ENCODE data around the gene COL1A2.

COL1A2 gene

GRCh38 chr7:94403546-94403945, 8.9 kb downstream of the COL1A2 start:
- H3K27me3 ChIP-seq (ENCODE audit: insufficient read depth, low read length) = no peaks in the 10 kb centered on the region
- H3K4me3 ChIP-seq (ENCODE audit: low read length) = no peak overlapping the region
- H2AFZ ChIP-seq (ENCODE audit: low read depth, low read length) = no peak overlapping the region
- H3K4me1 ChIP-seq (ENCODE audit: insufficient read depth, low read length) = no peaks in the 10 kb centered on the region
- H3K9me3 ChIP-seq (ENCODE audit: low read length) = no peaks in the 10 kb centered on the region
- H3K36me3 ChIP-seq (ENCODE audit: insufficient read depth, low read length) = no peaks in the 10 kb centered on the region

GRCh38 chr7:94405506-94405905, 10.8 kb downstream of the COL1A2 start:
- H2AFZ ChIP-seq (ENCODE audit: low read depth, low read length) = no peak overlapping the region
- H3K27me3 ChIP-seq (ENCODE audit: insufficient read depth, low read length) = no peaks in the 10 kb centered on the region
- no peak overlapping the region for H3K4me3 ChIP-seq (ENCODE audit: low read length)
- no peaks in the 10 kb centered on the region for H3K4me1 ChIP-seq (ENCODE audit: insufficient read depth, low read length)
- no peaks in the 10 kb centered on the region for H3K9me3 ChIP-seq (ENCODE audit: low read length)
- H3K36me3 ChIP-seq (ENCODE audit: insufficient read depth, low read length) = no peaks in the 10 kb centered on the region

GRCh38 chr7:94406696-94407095, 12.0 kb downstream of the COL1A2 start:
- Histone ChIP-seq H3K9me3 (ENCODE audit: low read length) (no peaks in the 10 kb centered on the region), H2AFZ (ENCODE audit: low read depth, low read length) (no peak overlapping the region), H3K4me1 (ENCODE audit: insufficient read depth, low read length) (no peaks in the 10 kb centered on the region), H3K36me3 (ENCODE audit: insufficient read depth, low read length) (no peaks in the 10 kb centered on the region), H3K4me3 (ENCODE audit: low read length) (no peak overlapping the region), H3K27me3 (ENCODE audit: insufficient read depth, low read length) (no peaks in the 10 kb centered on the region)

- Histone ChIP-seq H3K4me1 (ENCODE audit: insufficient read depth, low read length) (no peaks in the 10 kb centered on the region), H3K4me3 (ENCODE audit: low read length) (no peak overlapping the region), H3K9me3 (ENCODE audit: low read length) (no peaks in the 10 kb centered on the region), H2AFZ (ENCODE audit: low read depth, low read length) (no peak overlapping the region), H3K36me3 (ENCODE audit: insufficient read depth, low read length) (no peaks in the 10 kb centered on the region), H3K27me3 (ENCODE audit: insufficient read depth, low read length) (no peaks in the 10 kb centered on the region)
Observed at GRCh38 chr7:94409200-94409948, 14.7 kb downstream of the COL1A2 start.

- Histone ChIP-seq H3K36me3 (ENCODE audit: insufficient read depth, low read length) (no peaks in the 10 kb centered on the region), H3K4me1 (ENCODE audit: insufficient read depth, low read length) (peaks cover 4% of the 10 kb centered on the region), H3K9me3 (ENCODE audit: low read length) (no peaks in the 10 kb centered on the region), H3K4me3 (ENCODE audit: low read length) (no peak overlapping the region), H3K27me3 (ENCODE audit: insufficient read depth, low read length) (no peaks in the 10 kb centered on the region), H2AFZ (ENCODE audit: low read depth, low read length) (no peak overlapping the region)
Observed at GRCh38 chr7:94410413-94411187, 15.9 kb downstream of the COL1A2 start.

GRCh38 chr7:94411188-94411466, 16.4 kb downstream of the COL1A2 start:
- Histone ChIP-seq H3K4me1 (ENCODE audit: insufficient read depth, low read length) (peaks cover 4% of the 10 kb centered on the region), H2AFZ (ENCODE audit: low read depth, low read length) (no peak overlapping the region), H3K36me3 (ENCODE audit: insufficient read depth, low read length) (no peaks in the 10 kb centered on the region), H3K27me3 (ENCODE audit: insufficient read depth, low read length) (no peaks in the 10 kb centered on the region), H3K9me3 (ENCODE audit: low read length) (no peaks in the 10 kb centered on the region), H3K4me3 (ENCODE audit: low read length) (no peak overlapping the region)

GRCh38 chr7:94412762-94413322, 18.1 kb downstream of the COL1A2 start:
- H3K27me3 ChIP-seq (ENCODE audit: insufficient read depth, low read length) = no peaks in the 10 kb centered on the region
- no peaks in the 10 kb centered on the region for H3K36me3 ChIP-seq (ENCODE audit: insufficient read depth, low read length)
- no peak overlapping the region for H3K4me3 ChIP-seq (ENCODE audit: low read length)
- H2AFZ ChIP-seq (ENCODE audit: low read depth, low read length) = no peak overlapping the region
- peaks cover 6% of the 10 kb centered on the region for H3K4me1 ChIP-seq (ENCODE audit: insufficient read depth, low read length)
- no peaks in the 10 kb centered on the region for H3K9me3 ChIP-seq (ENCODE audit: low read length)

GRCh38 chr7:94414481-94414880, 19.8 kb downstream of the COL1A2 start:
- H3K36me3 ChIP-seq (ENCODE audit: insufficient read depth, low read length) = no peaks in the 10 kb centered on the region
- peaks cover 11% of the 10 kb centered on the region for H3K4me1 ChIP-seq (ENCODE audit: insufficient read depth, low read length)
- no peak overlapping the region for H2AFZ ChIP-seq (ENCODE audit: low read depth, low read length)
- H3K4me3 ChIP-seq (ENCODE audit: low read length) = no peak overlapping the region
- H3K9me3 ChIP-seq (ENCODE audit: low read length) = no peaks in the 10 kb centered on the region
- no peaks in the 10 kb centered on the region for H3K27me3 ChIP-seq (ENCODE audit: insufficient read depth, low read length)

GRCh38 chr7:94414980-94415379, 20.3 kb downstream of the COL1A2 start:
- Histone ChIP-seq H2AFZ (ENCODE audit: low read depth, low read length) (no peak overlapping the region), H3K9me3 (ENCODE audit: low read length) (no peaks in the 10 kb centered on the region), H3K27me3 (ENCODE audit: insufficient read depth, low read length) (no peaks in the 10 kb centered on the region), H3K4me1 (ENCODE audit: insufficient read depth, low read length) (peaks cover 11% of the 10 kb centered on the region), H3K36me3 (ENCODE audit: insufficient read depth, low read length) (no peaks in the 10 kb centered on the region), H3K4me3 (ENCODE audit: low read length) (no peak overlapping the region)

- Histone ChIP-seq H3K4me3 (ENCODE audit: low read length) (no peak overlapping the region), H3K9me3 (ENCODE audit: low read length) (no peaks in the 10 kb centered on the region), H3K36me3 (ENCODE audit: insufficient read depth, low read length) (no peaks in the 10 kb centered on the region), H3K27me3 (ENCODE audit: insufficient read depth, low read length) (no peaks in the 10 kb centered on the region), H2AFZ (ENCODE audit: low read depth, low read length) (no peak overlapping the region), H3K4me1 (ENCODE audit: insufficient read depth, low read length) (peaks cover 11% of the 10 kb centered on the region)
Observed at GRCh38 chr7:94417306-94417705, 22.6 kb downstream of the COL1A2 start.

GRCh38 chr7:94417901-94418300, 23.2 kb downstream of the COL1A2 start:
- no peaks in the 10 kb centered on the region for H3K27me3 ChIP-seq (ENCODE audit: insufficient read depth, low read length)
- no peaks in the 10 kb centered on the region for H3K9me3 ChIP-seq (ENCODE audit: low read length)
- H3K4me3 ChIP-seq (ENCODE audit: low read length) = no peak overlapping the region
- H3K4me1 ChIP-seq (ENCODE audit: insufficient read depth, low read length) = peaks cover 11% of the 10 kb centered on the region
- H2AFZ ChIP-seq (ENCODE audit: low read depth, low read length) = no peak overlapping the region
- H3K36me3 ChIP-seq (ENCODE audit: insufficient read depth, low read length) = no peaks in the 10 kb centered on the region

GRCh38 chr7:94418851-94419250, 24.2 kb downstream of the COL1A2 start:
- H3K9me3 ChIP-seq (ENCODE audit: low read length) = no peaks in the 10 kb centered on the region
- no peaks in the 10 kb centered on the region for H3K36me3 ChIP-seq (ENCODE audit: insufficient read depth, low read length)
- no peaks in the 10 kb centered on the region for H3K27me3 ChIP-seq (ENCODE audit: insufficient read depth, low read length)
- H3K4me3 ChIP-seq (ENCODE audit: low read length) = no peak overlapping the region
- H3K4me1 ChIP-seq (ENCODE audit: insufficient read depth, low read length) = peaks cover 11% of the 10 kb centered on the region
- H2AFZ ChIP-seq (ENCODE audit: low read depth, low read length) = no peak overlapping the region

GRCh38 chr7:94420328-94420727, 25.6 kb downstream of the COL1A2 start:
- H3K36me3 ChIP-seq (ENCODE audit: insufficient read depth, low read length) = no peaks in the 10 kb centered on the region
- H3K9me3 ChIP-seq (ENCODE audit: low read length) = no peaks in the 10 kb centered on the region
- no peaks in the 10 kb centered on the region for H3K27me3 ChIP-seq (ENCODE audit: insufficient read depth, low read length)
- H3K4me1 ChIP-seq (ENCODE audit: insufficient read depth, low read length) = peaks cover 7% of the 10 kb centered on the region
- H3K4me3 ChIP-seq (ENCODE audit: low read length) = no peak overlapping the region
- no peak overlapping the region for H2AFZ ChIP-seq (ENCODE audit: low read depth, low read length)

Data from neuron (in vitro differentiated cells).